Neural cell (in vitro differentiated cells): ENCODE measurements around the gene LAMB4. TPM values are rescaled to one million over a fixed set of nuclear protein-coding genes. Genes with fewer than 3 reads are reported as not detected.

ENCODE experiments used
- H2AFZ ChIP-seq: fragments of 200-600, 300-800 bp; sonication (generic), shearing (Covaris generic); 2 replicates; pipeline ENCODE4 v1.6.0; 2014; ENCODE audit warnings: low read depth, mild to moderate bottlenecking, antibody characterized with exemption, low read length, moderate library complexity
- H3F3A ChIP-seq: fragments of 200-600 bp; shearing (Covaris generic); 2 replicates; pipeline ENCODE4 v1.6.1; 2016; ENCODE audit warnings: mild to moderate bottlenecking, moderate library complexity, mixed read lengths, antibody characterized with exemption, low read length; ENCODE audit not compliant: insufficient read depth, poor library complexity, severe bottlenecking
- H3K27ac ChIP-seq: fragments of 200-600, 300-800 bp; sonication (generic), shearing (Covaris generic); 2 replicates; pipeline ENCODE4 v1.5.1; 2014; ENCODE audit warnings: mild to moderate bottlenecking, low read length, moderate library complexity
- H3K27me3 ChIP-seq: fragments of 300-800, 200-600 bp; sonication (generic), shearing (Covaris generic); 2 replicates; pipeline ENCODE4 v1.6.0; 2014; ENCODE audit warnings: mild to moderate bottlenecking, low read depth, low read length, moderate library complexity; ENCODE audit not compliant: insufficient read depth
- H3K36me3 ChIP-seq: fragments of 300-800, 200-600 bp; sonication (generic), shearing (Covaris generic); 2 replicates; pipeline ENCODE4 v1.5.1; 2014; ENCODE audit warnings: mild to moderate bottlenecking, antibody characterized with exemption, low read length, moderate library complexity; ENCODE audit not compliant: insufficient read depth
- H3K4me2 ChIP-seq: fragments of 300-800, 200-600 bp; sonication (generic), shearing (Covaris generic); 2 replicates; pipeline ENCODE4 v1.6.0; 2014; ENCODE audit warnings: mild to moderate bottlenecking, low read length
- H3K4me3 ChIP-seq: fragments of 300-800, 200-600 bp; sonication (generic), shearing (Covaris generic); 2 replicates; pipeline ENCODE4 v1.5.1; 2014; ENCODE audit warnings: mild to moderate bottlenecking, low read length, moderate library complexity
- H3K79me2 ChIP-seq: fragments of 200-600 bp; shearing (Covaris generic); replicated peaks from 2 replicates; pipeline ENCODE4 v1.6.0; 2014; ENCODE audit warnings: mild to moderate bottlenecking, low read length, moderate library complexity; ENCODE audit not compliant: insufficient read depth
- H3K9ac ChIP-seq: fragments of 300-800, 200-600 bp; sonication (generic), shearing (Covaris generic); 2 replicates; pipeline ENCODE4 v1.6.1; 2016; ENCODE audit warnings: mild to moderate bottlenecking, low read length, mixed read lengths
- H3K9me2 ChIP-seq: fragments of 200-600 bp; shearing (Covaris generic); 2 replicates; pipeline ENCODE4 v1.6.1; 2016; ENCODE audit warnings: mild to moderate bottlenecking, low read length, mixed read lengths; ENCODE audit not compliant: insufficient read depth
- H3K9me3 ChIP-seq: fragments of 200-600, 300-800 bp; sonication (generic), shearing (Covaris generic); 2 replicates; pipeline ENCODE4 v1.6.1; 2016; ENCODE audit warnings: mild to moderate bottlenecking, mixed run types, low read length, moderate library complexity, mixed read lengths
- H4K20me1 ChIP-seq: fragments of 200-600 bp; shearing (Covaris generic); 2 replicates; pipeline ENCODE4 v1.6.1; 2016; ENCODE audit warnings: mild to moderate bottlenecking, mixed run types; ENCODE audit not compliant: insufficient read depth
- EP300 ChIP-seq: fragments of 450-650 bp; conservative IDR thresholded peaks from 2 replicates; pipeline ENCODE4 v1.6.1; 2014; ENCODE audit warnings: antibody characterized with exemption, mild to moderate bottlenecking, moderate library complexity; ENCODE audit not compliant: poor library complexity, severe bottlenecking
- EZH2 ChIP-seq: fragments of 200-600, 300-800 bp; shearing (Covaris generic), sonication (generic); IDR thresholded peaks from 2 replicates; pipeline ENCODE4 v1.6.1; 2014; ENCODE audit warnings: antibody characterized with exemption, low read length, borderline replicate concordance, mild to moderate bottlenecking; ENCODE audit not compliant: insufficient read depth, poor library complexity, severe bottlenecking
- MXI1 ChIP-seq: fragments of 450-650 bp; conservative IDR thresholded peaks from 2 replicates; pipeline ENCODE4 v1.6.1; 2014; ENCODE audit warnings: antibody characterized with exemption, mild to moderate bottlenecking; ENCODE audit not compliant: poor library complexity, severe bottlenecking
- POLR2AphosphoS5 ChIP-seq: IDR thresholded peaks from 2 replicates; pipeline ENCODE4 v1.6.1; 2012
- RAD21 ChIP-seq: fragments of 450-650 bp; conservative IDR thresholded peaks from 2 replicates; pipeline ENCODE4 v1.6.1; 2014; ENCODE audit warnings: antibody characterized with exemption, mild to moderate bottlenecking, moderate library complexity
- SMC3 ChIP-seq: fragments of 450-650 bp; conservative IDR thresholded peaks from 2 replicates; pipeline ENCODE4 v1.6.1; 2014; ENCODE audit warnings: antibody characterized with exemption, mild to moderate bottlenecking, moderate library complexity; ENCODE audit not compliant: poor library complexity
- TAF1 ChIP-seq: IDR thresholded peaks from 2 replicates; pipeline ENCODE4 v1.6.1; 2012; ENCODE audit warnings: low read depth
- polyA plus RNA-seq: library from polyadenylated mRNA; depleted of rRNA; stranded (reverse); fragments of >200 nt; gene quantifications from 2 replicates; pipeline ENCODE4 v1.2.3, GENCODE V29; 2014
- TF ChIP-seq, protein P1 (sequence below): fragments of 450-650 bp; IDR thresholded peaks from 2 replicates; pipeline ENCODE4 v1.5.1; 2014; ENCODE audit warnings: antibody characterized with exemption, mild to moderate bottlenecking, moderate library complexity; ENCODE audit not compliant: poor library complexity, severe bottlenecking
- TF ChIP-seq, protein P2 (sequence below): IDR thresholded peaks from 2 replicates; pipeline ENCODE4 v1.6.1; 2012; ENCODE audit warnings: borderline replicate concordance

Gene LAMB4
- polyA plus RNA-seq, 1 donor from 2014 or later: 0.16 TPM

DNA sequence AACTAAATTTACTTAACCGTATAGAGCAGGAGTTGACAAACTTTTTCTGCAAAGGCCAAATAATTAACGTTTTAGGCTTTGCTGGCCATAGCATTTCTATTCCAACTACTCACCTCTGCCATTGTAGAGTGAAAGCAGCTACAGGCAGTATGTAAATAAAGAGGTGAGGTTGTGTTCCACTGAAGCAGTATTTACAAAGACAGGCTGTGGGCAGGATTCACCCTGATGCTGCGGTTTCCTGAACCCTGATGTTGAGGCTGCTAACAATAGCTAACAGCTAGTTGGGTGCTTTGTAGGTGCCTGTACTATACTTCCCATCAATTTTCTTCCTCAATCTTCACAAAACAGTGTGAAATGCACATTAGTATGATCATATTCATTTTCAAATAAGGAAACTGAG lies 80.2 kb downstream of the LAMB4 start:
- no peaks in the 10 kb centered on the region for H3F3A ChIP-seq
- no peaks in the 10 kb centered on the region for H3K9me3 ChIP-seq
- TF ChIP-seq, protein P1, sequence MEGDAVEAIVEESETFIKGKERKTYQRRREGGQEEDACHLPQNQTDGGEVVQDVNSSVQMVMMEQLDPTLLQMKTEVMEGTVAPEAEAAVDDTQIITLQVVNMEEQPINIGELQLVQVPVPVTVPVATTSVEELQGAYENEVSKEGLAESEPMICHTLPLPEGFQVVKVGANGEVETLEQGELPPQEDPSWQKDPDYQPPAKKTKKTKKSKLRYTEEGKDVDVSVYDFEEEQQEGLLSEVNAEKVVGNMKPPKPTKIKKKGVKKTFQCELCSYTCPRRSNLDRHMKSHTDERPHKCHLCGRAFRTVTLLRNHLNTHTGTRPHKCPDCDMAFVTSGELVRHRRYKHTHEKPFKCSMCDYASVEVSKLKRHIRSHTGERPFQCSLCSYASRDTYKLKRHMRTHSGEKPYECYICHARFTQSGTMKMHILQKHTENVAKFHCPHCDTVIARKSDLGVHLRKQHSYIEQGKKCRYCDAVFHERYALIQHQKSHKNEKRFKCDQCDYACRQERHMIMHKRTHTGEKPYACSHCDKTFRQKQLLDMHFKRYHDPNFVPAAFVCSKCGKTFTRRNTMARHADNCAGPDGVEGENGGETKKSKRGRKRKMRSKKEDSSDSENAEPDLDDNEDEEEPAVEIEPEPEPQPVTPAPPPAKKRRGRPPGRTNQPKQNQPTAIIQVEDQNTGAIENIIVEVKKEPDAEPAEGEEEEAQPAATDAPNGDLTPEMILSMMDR: no peak
- TF ChIP-seq TAF1: no peak
- TF ChIP-seq EZH2: no peak
- TF ChIP-seq POLR2AphosphoS5: no peak
- no peak for TF ChIP-seq EP300
- TF ChIP-seq MXI1: no peak
- TF ChIP-seq RAD21: no peak
- no peak for TF ChIP-seq SMC3
- TF ChIP-seq, protein P2, sequence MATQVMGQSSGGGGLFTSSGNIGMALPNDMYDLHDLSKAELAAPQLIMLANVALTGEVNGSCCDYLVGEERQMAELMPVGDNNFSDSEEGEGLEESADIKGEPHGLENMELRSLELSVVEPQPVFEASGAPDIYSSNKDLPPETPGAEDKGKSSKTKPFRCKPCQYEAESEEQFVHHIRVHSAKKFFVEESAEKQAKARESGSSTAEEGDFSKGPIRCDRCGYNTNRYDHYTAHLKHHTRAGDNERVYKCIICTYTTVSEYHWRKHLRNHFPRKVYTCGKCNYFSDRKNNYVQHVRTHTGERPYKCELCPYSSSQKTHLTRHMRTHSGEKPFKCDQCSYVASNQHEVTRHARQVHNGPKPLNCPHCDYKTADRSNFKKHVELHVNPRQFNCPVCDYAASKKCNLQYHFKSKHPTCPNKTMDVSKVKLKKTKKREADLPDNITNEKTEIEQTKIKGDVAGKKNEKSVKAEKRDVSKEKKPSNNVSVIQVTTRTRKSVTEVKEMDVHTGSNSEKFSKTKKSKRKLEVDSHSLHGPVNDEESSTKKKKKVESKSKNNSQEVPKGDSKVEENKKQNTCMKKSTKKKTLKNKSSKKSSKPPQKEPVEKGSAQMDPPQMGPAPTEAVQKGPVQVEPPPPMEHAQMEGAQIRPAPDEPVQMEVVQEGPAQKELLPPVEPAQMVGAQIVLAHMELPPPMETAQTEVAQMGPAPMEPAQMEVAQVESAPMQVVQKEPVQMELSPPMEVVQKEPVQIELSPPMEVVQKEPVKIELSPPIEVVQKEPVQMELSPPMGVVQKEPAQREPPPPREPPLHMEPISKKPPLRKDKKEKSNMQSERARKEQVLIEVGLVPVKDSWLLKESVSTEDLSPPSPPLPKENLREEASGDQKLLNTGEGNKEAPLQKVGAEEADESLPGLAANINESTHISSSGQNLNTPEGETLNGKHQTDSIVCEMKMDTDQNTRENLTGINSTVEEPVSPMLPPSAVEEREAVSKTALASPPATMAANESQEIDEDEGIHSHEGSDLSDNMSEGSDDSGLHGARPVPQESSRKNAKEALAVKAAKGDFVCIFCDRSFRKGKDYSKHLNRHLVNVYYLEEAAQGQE: no peak
- H3K9ac ChIP-seq: no peak overlapping the region
- no peak overlapping the region for H3K4me3 ChIP-seq
- no peaks in the 10 kb centered on the region for H3K27me3 ChIP-seq
- H3K27ac ChIP-seq: no peak overlapping the region
- no peaks in the 10 kb centered on the region for H4K20me1 ChIP-seq
- H3K79me2 ChIP-seq: no peaks in the 10 kb centered on the region
- no peak overlapping the region for H2AFZ ChIP-seq
- no peaks in the 10 kb centered on the region for H3K36me3 ChIP-seq
- H3K9me2 ChIP-seq: no peaks in the 10 kb centered on the region
- H3K4me2 ChIP-seq: no peak overlapping the region

DNA sequence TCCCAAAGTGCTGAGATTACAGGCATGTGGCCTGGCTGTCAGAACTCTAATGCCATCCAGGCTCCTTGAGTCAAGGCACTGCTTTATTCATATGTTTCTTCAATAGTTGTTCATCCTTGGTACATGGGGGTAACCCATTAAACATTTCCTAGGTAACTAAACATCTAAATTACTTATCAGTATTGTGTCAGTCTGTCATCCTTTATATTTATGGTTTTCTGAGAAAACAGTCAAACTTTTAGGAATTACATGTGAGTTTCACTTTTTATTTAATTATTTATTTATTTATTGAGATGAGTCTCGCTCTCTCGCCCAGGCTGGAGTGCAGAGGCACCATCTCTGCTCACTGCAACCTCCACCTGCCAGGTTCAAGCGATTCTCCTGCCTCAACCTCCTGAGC lies 81.7 kb downstream of the LAMB4 start:
- no peaks in the 10 kb centered on the region for H3K79me2 ChIP-seq
- H3K4me2 ChIP-seq: no peak overlapping the region
- H3K9ac ChIP-seq: no peak overlapping the region
- no peaks in the 10 kb centered on the region for H3K9me3 ChIP-seq
- H3F3A ChIP-seq: no peaks in the 10 kb centered on the region
- no peaks in the 10 kb centered on the region for H4K20me1 ChIP-seq
- H3K4me3 ChIP-seq: no peak overlapping the region
- H3K36me3 ChIP-seq: no peaks in the 10 kb centered on the region
- no peaks in the 10 kb centered on the region for H3K27me3 ChIP-seq
- no peaks in the 10 kb centered on the region for H3K9me2 ChIP-seq
- no peak overlapping the region for H3K27ac ChIP-seq
- TF ChIP-seq, protein P2: no peak
- TF ChIP-seq, protein P1: no peak
- TF ChIP-seq POLR2AphosphoS5 (no peak), SMC3 (no peak), EP300 (no peak), RAD21 (no peak), EZH2 (no peak), TAF1 (no peak), MXI1 (no peak)
- no peak overlapping the region for H2AFZ ChIP-seq
